Type B pancreatic cell (in vitro differentiated cells): ENCODE measurements around the gene GAL3ST2. TPM values are rescaled to one million over a fixed set of nuclear protein-coding genes. Genes with fewer than 3 reads are reported as not detected.

Source experiments
- DNase-seq: peaks from one replicate; pipeline ENCODE4 v3.0.0; 2021; ENCODE audit warnings: mixed read lengths; ENCODE audit not compliant: unreplicated experiment; ENCODE audit errors: extremely low spot score
- H3K27ac Mint-ChIP-seq: 2 replicates; pipeline ENCODE4 v1.8.0; 2021; ENCODE audit warnings: mild to moderate bottlenecking, mixed read lengths
- H3K27me3 Mint-ChIP-seq: 2 replicates; pipeline ENCODE4 v1.8.0; 2021; ENCODE audit warnings: mixed read lengths
- H3K36me3 Mint-ChIP-seq: 2 replicates; pipeline ENCODE4 v1.8.0; 2021; ENCODE audit warnings: mixed read lengths
- H3K4me1 Mint-ChIP-seq: one replicate; pipeline ENCODE4 v1.8.0; 2021; ENCODE audit warnings: mixed read lengths; ENCODE audit not compliant: unreplicated experiment
- H3K4me3 Mint-ChIP-seq: 2 replicates; pipeline ENCODE4 v1.8.0; 2021; ENCODE audit warnings: mild to moderate bottlenecking, mixed read lengths
- H3K9me3 Mint-ChIP-seq: 2 replicates; pipeline ENCODE4 v1.8.0; 2021; ENCODE audit warnings: mixed read lengths
- total RNA-seq: library from RNA; stranded (reverse); gene quantifications from 2 replicates; pipeline ENCODE4 v1.2.1, GENCODE V29; 2021; ENCODE audit warnings: low replicate concordance
- TF ChIP-seq, protein P1 (sequence below): fragments of 200-600 bp; sonication (generic); conservative IDR thresholded peaks from 2 replicates; pipeline ENCODE4 v1.5.0; 2021; ENCODE audit warnings: antibody characterized with exemption, mild to moderate bottlenecking

Gene GAL3ST2
- total RNA-seq, 1 donor from 2014 or later = 0.29 TPM

DNA sequence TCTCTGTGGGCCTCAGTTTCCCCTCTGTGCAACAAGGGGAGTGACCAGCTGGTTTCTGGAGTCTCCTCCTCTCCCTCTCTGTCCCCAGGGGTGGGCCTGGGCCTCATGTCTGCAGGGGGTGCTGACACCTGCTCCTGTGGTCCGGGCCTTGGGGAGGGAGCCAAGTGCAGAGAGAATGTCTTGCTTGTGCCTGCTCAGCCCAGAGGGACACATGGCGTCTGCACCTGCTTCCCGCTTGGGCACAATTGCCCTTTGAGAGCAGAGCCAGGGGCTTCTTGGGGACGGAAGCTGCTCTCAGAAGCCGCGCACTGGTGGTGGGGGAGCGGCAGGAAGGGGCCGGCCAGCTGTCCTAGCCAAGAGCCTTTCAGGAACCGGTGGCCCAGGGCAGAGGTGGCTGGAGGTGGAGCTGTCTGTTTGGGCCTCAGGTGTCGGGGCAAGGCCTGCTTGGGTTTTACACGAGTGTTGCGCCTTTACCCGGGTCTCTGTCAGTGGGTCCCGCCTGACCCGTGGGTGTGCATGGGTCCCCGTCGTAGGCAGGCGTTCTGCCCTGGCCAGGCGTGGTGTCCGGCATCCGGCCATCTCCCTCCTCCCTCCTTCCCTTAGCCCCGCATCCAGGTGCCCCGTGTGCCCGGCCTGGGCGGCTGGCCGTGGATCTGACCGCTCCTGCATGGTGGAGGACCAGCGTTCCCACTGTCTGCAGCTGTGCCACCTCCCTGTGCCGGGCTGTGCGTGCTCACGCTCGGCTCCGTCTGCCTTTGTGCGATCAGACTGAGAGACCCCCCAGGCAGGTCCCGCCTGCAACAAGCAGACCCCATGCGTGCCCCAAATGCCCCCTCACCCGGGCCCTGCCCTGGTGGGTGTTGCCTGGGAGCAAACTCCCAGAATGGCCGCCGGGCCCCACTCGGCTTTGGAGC, 36.4 kb downstream of the GAL3ST2 start:
- H3K4me1 Mint-ChIP-seq = peaks cover 13% of the 10 kb centered on the region
- H3K27ac Mint-ChIP-seq = no peak overlapping the region
- TF ChIP-seq, protein P1, sequence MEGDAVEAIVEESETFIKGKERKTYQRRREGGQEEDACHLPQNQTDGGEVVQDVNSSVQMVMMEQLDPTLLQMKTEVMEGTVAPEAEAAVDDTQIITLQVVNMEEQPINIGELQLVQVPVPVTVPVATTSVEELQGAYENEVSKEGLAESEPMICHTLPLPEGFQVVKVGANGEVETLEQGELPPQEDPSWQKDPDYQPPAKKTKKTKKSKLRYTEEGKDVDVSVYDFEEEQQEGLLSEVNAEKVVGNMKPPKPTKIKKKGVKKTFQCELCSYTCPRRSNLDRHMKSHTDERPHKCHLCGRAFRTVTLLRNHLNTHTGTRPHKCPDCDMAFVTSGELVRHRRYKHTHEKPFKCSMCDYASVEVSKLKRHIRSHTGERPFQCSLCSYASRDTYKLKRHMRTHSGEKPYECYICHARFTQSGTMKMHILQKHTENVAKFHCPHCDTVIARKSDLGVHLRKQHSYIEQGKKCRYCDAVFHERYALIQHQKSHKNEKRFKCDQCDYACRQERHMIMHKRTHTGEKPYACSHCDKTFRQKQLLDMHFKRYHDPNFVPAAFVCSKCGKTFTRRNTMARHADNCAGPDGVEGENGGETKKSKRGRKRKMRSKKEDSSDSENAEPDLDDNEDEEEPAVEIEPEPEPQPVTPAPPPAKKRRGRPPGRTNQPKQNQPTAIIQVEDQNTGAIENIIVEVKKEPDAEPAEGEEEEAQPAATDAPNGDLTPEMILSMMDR = no peak
- H3K36me3 Mint-ChIP-seq = no peaks in the 10 kb centered on the region
- DNase-seq = peak; percentile 70
- H3K4me3 Mint-ChIP-seq = no peak overlapping the region
- H3K9me3 Mint-ChIP-seq = no peaks in the 10 kb centered on the region
- peaks cover 10% of the 10 kb centered on the region for H3K27me3 Mint-ChIP-seq

DNA sequence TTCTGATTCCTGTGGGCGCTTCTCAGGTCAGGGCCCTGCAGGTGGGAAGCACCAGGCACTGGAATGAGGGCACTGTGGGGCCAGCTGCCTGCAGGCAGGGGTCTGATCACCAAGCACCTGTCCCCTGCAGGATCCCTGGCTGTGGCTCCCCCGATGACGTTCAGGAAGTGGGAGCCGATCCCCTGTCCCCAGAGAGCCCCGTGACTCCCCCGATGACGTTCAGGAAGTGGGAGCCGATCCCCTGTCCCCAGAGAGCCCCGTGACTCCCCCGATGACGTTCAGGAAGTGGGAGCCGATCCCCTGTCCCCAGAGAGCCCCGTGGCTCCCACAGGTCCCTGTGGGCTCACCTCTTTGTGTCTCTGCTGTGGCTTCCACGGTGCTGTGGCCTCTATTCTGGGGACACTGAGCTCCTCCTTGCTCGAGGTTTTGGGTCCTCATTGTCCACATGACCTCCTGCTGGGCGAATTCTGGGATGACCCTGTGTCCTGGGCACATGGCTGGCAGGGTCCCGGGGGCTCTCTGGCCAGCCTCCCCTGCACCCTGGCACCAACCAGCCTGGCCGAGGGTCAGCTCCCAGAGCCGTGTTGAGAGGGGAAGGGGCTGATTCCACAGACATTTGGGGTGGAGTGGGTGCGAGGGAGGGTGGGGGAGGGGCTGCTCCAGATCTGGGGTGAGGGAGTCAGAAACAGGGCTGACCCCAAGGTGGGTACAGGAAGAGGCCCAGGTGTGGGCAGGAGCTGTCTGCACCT, 37.2 kb downstream of the GAL3ST2 start:
- Mint-ChIP-seq H3K4me3 (no peak overlapping the region), H3K27me3 (peaks cover 5% of the 10 kb centered on the region), H3K4me1 (peaks cover 5% of the 10 kb centered on the region), H3K36me3 (no peaks in the 10 kb centered on the region), H3K9me3 (no peaks in the 10 kb centered on the region), H3K27ac (no peak overlapping the region)
- TF ChIP-seq, protein P1 = no peak
- no peak for DNase-seq

DNA sequence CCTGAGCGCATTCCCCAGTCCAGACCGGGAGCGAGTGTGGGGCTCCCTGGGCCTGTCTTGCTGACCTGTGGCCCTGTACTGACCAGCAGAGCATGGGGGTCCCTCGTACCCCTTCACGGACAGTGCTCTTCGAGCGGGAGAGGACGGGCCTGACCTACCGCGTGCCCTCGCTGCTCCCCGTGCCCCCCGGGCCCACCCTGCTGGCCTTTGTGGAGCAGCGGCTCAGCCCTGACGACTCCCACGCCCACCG, 37.7 kb downstream of the GAL3ST2 start:
- TF ChIP-seq, protein P1 = no peak
- no peaks in the 10 kb centered on the region for H3K36me3 Mint-ChIP-seq
- peaks cover under 1% of the 10 kb centered on the region for H3K4me1 Mint-ChIP-seq
- no peak for DNase-seq
- H3K9me3 Mint-ChIP-seq = no peaks in the 10 kb centered on the region
- H3K27ac Mint-ChIP-seq = no peak overlapping the region
- peaks cover under 1% of the 10 kb centered on the region for H3K27me3 Mint-ChIP-seq
- H3K4me3 Mint-ChIP-seq = no peak overlapping the region

DNA sequence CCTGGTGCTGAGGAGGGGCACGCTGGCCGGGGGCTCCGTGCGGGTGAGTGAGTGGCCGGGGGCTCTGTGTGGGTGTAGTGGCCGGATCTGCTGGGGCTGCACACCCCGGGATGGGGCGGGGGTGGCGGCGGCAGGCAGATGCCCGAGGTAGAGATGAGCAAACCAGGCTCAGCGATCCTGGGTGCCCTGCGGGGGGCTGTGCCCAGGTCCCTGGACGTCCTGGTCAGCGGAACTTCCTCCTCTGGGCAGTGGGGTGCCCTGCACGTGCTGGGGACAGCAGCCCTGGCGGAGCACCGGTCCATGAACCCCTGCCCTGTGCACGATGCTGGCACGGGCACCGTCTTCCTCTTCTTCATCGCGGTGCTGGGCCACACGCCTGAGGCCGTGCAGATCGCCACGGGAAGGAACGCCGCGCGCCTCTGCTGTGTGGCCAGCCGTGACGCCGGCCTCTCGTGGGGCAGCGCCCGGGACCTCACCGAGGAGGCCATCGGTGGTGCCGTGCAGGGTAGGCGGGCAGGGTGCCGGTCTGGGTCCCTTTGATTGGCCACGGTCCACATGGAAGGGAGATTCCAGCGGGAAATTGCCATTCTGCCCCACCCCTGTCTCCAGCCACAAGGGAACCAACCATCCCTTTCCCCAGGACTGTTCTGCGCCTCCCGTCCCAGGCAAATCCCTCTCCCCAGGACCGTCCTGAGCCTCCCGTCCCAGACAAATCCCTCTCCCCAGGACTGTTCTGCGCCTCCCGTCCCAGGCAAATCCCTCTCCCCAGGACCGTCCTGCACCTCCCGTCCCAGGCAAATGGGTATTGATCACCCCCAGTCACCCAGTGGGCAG, 38.2 kb downstream of the GAL3ST2 start:
- TF ChIP-seq, protein P1 = no peak
- peak; percentile 67 for DNase-seq
- no peak overlapping the region for H3K4me3 Mint-ChIP-seq
- H3K36me3 Mint-ChIP-seq = no peaks in the 10 kb centered on the region
- no peaks in the 10 kb centered on the region for H3K4me1 Mint-ChIP-seq
- H3K9me3 Mint-ChIP-seq = no peaks in the 10 kb centered on the region
- no peaks in the 10 kb centered on the region for H3K27me3 Mint-ChIP-seq
- peak overlapping the region; percentile 50 for H3K27ac Mint-ChIP-seq
